CD8-positive, alpha-beta memory T cell (primary cell): ENCODE data around the gene MTCH1. TPM values are rescaled to one million over a fixed set of nuclear protein-coding genes. Genes with fewer than 3 reads are reported as not detected.

Experiments used
- CTCF ChIA-PET: fragments of 350-600 bp; sonication (Branson Sonifier 250); formaldehyde crosslinking; loops from one replicate; lab custom pipeline; 2021; ENCODE audit warnings: antibody characterized with exemption; lab: Charles Lee
- POLR2A ChIA-PET: fragments of 350-600 bp; sonication (Branson Sonifier 250); formaldehyde crosslinking; loops from one replicate; lab custom pipeline; 2021; ENCODE audit warnings: antibody characterized with exemption; lab: Charles Lee
- DNase-seq, 5 donors: peaks; one replicate each; pipeline versions ENCODE4 v3.0.0 to v3.0.0-alpha.2; 2020 to 2022; ENCODE audit warnings: mixed read lengths in 1 of 5
- H3K27ac ChIP-seq: one replicate; pipeline ENCODE4 v1.7.0; 2013; ENCODE audit warnings: low read depth, mild to moderate bottlenecking, low read length, moderate library complexity
- H3K27me3 ChIP-seq: 2 replicates; pipeline ENCODE4 v1.7.0; 2013; ENCODE audit warnings: low read length, mild to moderate bottlenecking; ENCODE audit not compliant: insufficient read depth, poor library complexity, severe bottlenecking
- H3K36me3 ChIP-seq: 2 replicates; pipeline ENCODE4 v1.7.0; 2013; ENCODE audit warnings: mild to moderate bottlenecking, low read length, moderate library complexity; ENCODE audit not compliant: insufficient read depth
- H3K4me1 ChIP-seq: 2 replicates; pipeline ENCODE4 v1.7.0; 2013; ENCODE audit warnings: mild to moderate bottlenecking, low read length, moderate library complexity; ENCODE audit not compliant: insufficient read depth
- H3K4me3 ChIP-seq: 2 replicates; pipeline ENCODE4 v1.7.0; 2013; ENCODE audit warnings: mild to moderate bottlenecking, low read length
- H3K9me3 ChIP-seq: 2 replicates; pipeline ENCODE4 v1.7.0; 2013; ENCODE audit warnings: mild to moderate bottlenecking, low read length
- H3K27ac Mint-ChIP-seq, 8 donors: one replicate each; pipeline ENCODE4 v1.8.0; 2020 to 2021; ENCODE audit warnings: mixed read lengths in 8 of 8, mild to moderate bottlenecking in 6 of 8, inconsistent platforms in 3 of 8, moderate library complexity in 3 of 8
- H3K27me3 Mint-ChIP-seq, 2 donors: one replicate each; pipeline ENCODE4 v1.8.0; 2020 to 2021; ENCODE audit warnings: mixed read lengths in 2 of 2, mild to moderate bottlenecking in 1 of 2, moderate library complexity in 1 of 2
- H3K36me3 Mint-ChIP-seq, 3 donors: one replicate each; pipeline ENCODE4 v1.8.0; 2020 to 2021; ENCODE audit warnings: mixed read lengths in 3 of 3, inconsistent platforms in 1 of 3, mild to moderate bottlenecking in 1 of 3
- H3K4me1 Mint-ChIP-seq, 3 donors: one replicate each; pipeline ENCODE4 v1.8.0; 2020 to 2021; ENCODE audit warnings: mixed read lengths in 3 of 3, inconsistent platforms in 1 of 3, mild to moderate bottlenecking in 1 of 3
- H3K4me3 Mint-ChIP-seq, 7 donors: one replicate each; pipeline ENCODE4 v1.8.0; 2020 to 2021; ENCODE audit warnings: mixed read lengths in 7 of 7, mild to moderate bottlenecking in 6 of 7, moderate library complexity in 4 of 7, inconsistent platforms in 2 of 7
- H3K9me3 Mint-ChIP-seq, 5 donors: one replicate each; pipeline ENCODE4 v1.8.0; 2020 to 2022; ENCODE audit warnings: mixed read lengths in 5 of 5, mild to moderate bottlenecking in 3 of 5, moderate library complexity in 2 of 5, inconsistent platforms in 1 of 5
- polyA plus RNA-seq: library from polyadenylated mRNA; unstranded; fragments of 300-500 nt; fragmentation: Illumina TruSeq; gene quantifications from one replicate; pipeline ENCODE4 v1.2.3, GENCODE V29; 2021
- total RNA-seq, 2 experiments: library from RNA; stranded (reverse); gene quantifications; one replicate each; pipeline ENCODE4 v1.2.3, GENCODE V29; 2021

Gene MTCH1
- total and polyA plus RNA-seq, 3 experiments from 2014 or later, result 81.1 to 126 (median 116) TPM

GRCh38 chr6:36928547-36928918, 57.5 kb downstream of the MTCH1 start:
- POLR2A ChIA-PET, result no interaction called here
- H3K27me3 Mint-ChIP-seq, result no peaks in the 10 kb centered on the region

GRCh38 chr6:36927691-36928546, 58.1 kb downstream of the MTCH1 start:
- ChIA-PET CTCF (interaction anchor here (1.2 to 2.6 kb wide), 2 partner anchors 14 to 42 kb away, joined by 4 to 7 read pairs; partner anchors contain the start of gene C6orf89), POLR2A (no interaction called here)
- peaks cover 3 to 7% (median 5%) of the 10 kb centered on the region in 3 donors for H3K4me1 Mint-ChIP-seq
- Histone ChIP-seq H3K36me3 (no peaks in the 10 kb centered on the region), H3K4me1 (no peaks in the 10 kb centered on the region), H3K9me3 (no peaks in the 10 kb centered on the region), H3K27me3 (no peaks in the 10 kb centered on the region), H3K4me3 (no peak overlapping the region), H3K27ac (no peak overlapping the region)
- H3K9me3 Mint-ChIP-seq, result no peaks in the 10 kb centered on the region
- peaks cover 0 to 37% (median 3%) of the 10 kb centered on the region in 3 donors for H3K36me3 Mint-ChIP-seq
- no peaks in the 10 kb centered on the region for H3K27me3 Mint-ChIP-seq
- peak overlapping the region in 3 of 8 donors; percentile 8 to 71 (median 40) for H3K27ac Mint-ChIP-seq
- no peak overlapping the region for H3K4me3 Mint-ChIP-seq
- DNase-seq, result no peak

More at GRCh38 chr6:36928547-36928918, 57.5 kb downstream of the MTCH1 start:
- Histone ChIP-seq H3K36me3 (no peaks in the 10 kb centered on the region), H3K4me1 (no peaks in the 10 kb centered on the region), H3K4me3 (no peak overlapping the region), H3K27me3 (no peaks in the 10 kb centered on the region), H3K9me3 (no peaks in the 10 kb centered on the region), H3K27ac (no peak overlapping the region)
- Mint-ChIP-seq H3K9me3 (no peaks in the 10 kb centered on the region), H3K27ac (peak overlapping the region in 1 of 8 donors; percentile 40), H3K36me3 (peaks cover 0 to 31% (median 3%) of the 10 kb centered on the region in 3 donors), H3K4me3 (no peak overlapping the region), H3K4me1 (peaks cover 3 to 7% (median 5%) of the 10 kb centered on the region in 3 donors)
- CTCF ChIA-PET, result interaction anchor here (2.6 kb wide), 1 partner anchor 43 kb away, joined by 7 read pairs; the partner anchor contains the start of gene C6orf89
- DNase-seq, result no peak

GRCh38 chr6:36926708-36927513, 59.1 kb downstream of the MTCH1 start:
- Mint-ChIP-seq H3K4me3 (no peak overlapping the region), H3K9me3 (no peaks in the 10 kb centered on the region), H3K36me3 (peaks cover 0 to 44% (median 2%) of the 10 kb centered on the region in 3 donors), H3K4me1 (peaks cover 3 to 7% (median 5%) of the 10 kb centered on the region in 3 donors), H3K27ac (peak overlapping the region in 2 of 8 donors; percentile 22 to 31), H3K27me3 (no peaks in the 10 kb centered on the region)
- Histone ChIP-seq H3K4me1 (no peaks in the 10 kb centered on the region), H3K27ac (no peak overlapping the region), H3K27me3 (no peaks in the 10 kb centered on the region), H3K4me3 (no peak overlapping the region), H3K9me3 (no peaks in the 10 kb centered on the region), H3K36me3 (no peaks in the 10 kb centered on the region)
- POLR2A ChIA-PET, result no interaction called here
- CTCF ChIA-PET, result interaction anchor here (1.2 to 2.6 kb wide), 2 partner anchors 13 to 41 kb away, joined by 4 to 7 read pairs; partner anchors contain the start of gene C6orf89
- no peak for DNase-seq

- Mint-ChIP-seq H3K27ac (peak overlapping the region in 4 of 8 donors; percentile 1 to 87 (median 40)), H3K36me3 (peaks cover 0 to 53% (median 6%) of the 10 kb centered on the region in 3 donors), H3K4me3 (no peak overlapping the region), H3K4me1 (peaks cover 3 to 7% (median 5%) of the 10 kb centered on the region in 3 donors), H3K27me3 (no peaks in the 10 kb centered on the region), H3K9me3 (no peaks in the 10 kb centered on the region)
- Histone ChIP-seq H3K36me3 (no peaks in the 10 kb centered on the region), H3K9me3 (no peaks in the 10 kb centered on the region), H3K4me3 (no peak overlapping the region), H3K27ac (no peak overlapping the region), H3K4me1 (no peaks in the 10 kb centered on the region), H3K27me3 (no peaks in the 10 kb centered on the region)
- ChIA-PET CTCF (interaction anchor here (2.6 kb wide), 1 partner anchor 40 kb away, joined by 7 read pairs; the partner anchor contains the start of gene C6orf89), POLR2A (no interaction called here)
- no peak for DNase-seq
Observed at GRCh38 chr6:36925809-36926208, 60.2 kb downstream of the MTCH1 start.

GRCh38 chr6:36924778-36925374, 61.1 kb downstream of the MTCH1 start:
- POLR2A ChIA-PET, result no interaction called here
- DNase-seq, result no peak
- Histone ChIP-seq H3K27ac (no peak overlapping the region), H3K4me3 (no peak overlapping the region), H3K9me3 (no peaks in the 10 kb centered on the region), H3K4me1 (no peaks in the 10 kb centered on the region), H3K27me3 (no peaks in the 10 kb centered on the region), H3K36me3 (peaks cover 6% of the 10 kb centered on the region)
- Mint-ChIP-seq H3K4me1 (peaks cover 3 to 7% (median 5%) of the 10 kb centered on the region in 3 donors), H3K27ac (peak overlapping the region in 4 of 8 donors; percentile 32 to 58 (median 48)), H3K27me3 (no peaks in the 10 kb centered on the region), H3K9me3 (no peaks in the 10 kb centered on the region), H3K36me3 (peaks cover 0 to 61% (median 9%) of the 10 kb centered on the region in 3 donors), H3K4me3 (no peak overlapping the region)
- CTCF ChIA-PET, result interaction anchor here (0.9 kb wide), 1 partner anchor 93 kb away, joined by 3 read pairs; no protein-coding TSS in a partner anchor

- CTCF ChIA-PET, result interaction anchor here (0.9 kb wide), 1 partner anchor 94 kb away, joined by 3 read pairs; no protein-coding TSS in a partner anchor
- Histone ChIP-seq H3K27me3 (no peaks in the 10 kb centered on the region), H3K4me3 (no peak overlapping the region), H3K36me3 (peaks cover 13% of the 10 kb centered on the region), H3K4me1 (no peaks in the 10 kb centered on the region), H3K9me3 (no peaks in the 10 kb centered on the region), H3K27ac (no peak overlapping the region)
- Mint-ChIP-seq H3K36me3 (peaks cover 0 to 69% (median 12%) of the 10 kb centered on the region in 3 donors), H3K27me3 (no peaks in the 10 kb centered on the region), H3K4me1 (peaks cover 3 to 7% (median 5%) of the 10 kb centered on the region in 3 donors), H3K4me3 (no peak overlapping the region), H3K9me3 (no peaks in the 10 kb centered on the region), H3K27ac (peak overlapping the region in 3 of 8 donors; percentile 38 to 58 (median 56))
- POLR2A ChIA-PET, result no interaction called here
- no peak for DNase-seq
Observed at GRCh38 chr6:36924131-36924530, 61.9 kb downstream of the MTCH1 start.

GRCh38 chr6:36920546-36920945, 65.5 kb downstream of the MTCH1 start:
- Mint-ChIP-seq H3K27ac (no peak overlapping the region), H3K9me3 (no peaks in the 10 kb centered on the region), H3K36me3 (peaks cover 0 to 93% (median 15%) of the 10 kb centered on the region in 3 donors), H3K27me3 (no peaks in the 10 kb centered on the region), H3K4me3 (no peak overlapping the region), H3K4me1 (peaks cover 3 to 11% (median 7%) of the 10 kb centered on the region in 3 donors)
- Histone ChIP-seq H3K4me1 (no peaks in the 10 kb centered on the region), H3K27ac (no peak overlapping the region), H3K4me3 (no peak overlapping the region), H3K9me3 (no peaks in the 10 kb centered on the region), H3K27me3 (no peaks in the 10 kb centered on the region), H3K36me3 (peaks cover 36% of the 10 kb centered on the region)
- CTCF ChIA-PET, result no interaction called here
- DNase-seq, result no peak
- POLR2A ChIA-PET, result no interaction called here
